GM18508 (cell line): ENCODE results near the gene OR51B2.
A peak's percentile ranks its signal among the peaks of the same experiment; 100 is the strongest.

Experiments
- ATAC-seq: cut with Tn5 transposase; IDR thresholded peaks from one replicate; pipeline ENCODE4 v1.9.1; 2021; ENCODE audit warnings: moderate number of reproducible peaks; ENCODE audit not compliant: insufficient read depth, unreplicated experiment

Gene OR51B2

GRCh38 chr11:5284637-5285036, 39.5 kb downstream of the OR51B2 start:
- no peak for ATAC-seq

GRCh38 chr11:5283882-5284281, 40.2 kb downstream of the OR51B2 start:
- ATAC-seq = no peak

- no peak for ATAC-seq
Measured at GRCh38 chr11:5283086-5283485, 41.0 kb downstream of the OR51B2 start.

- ATAC-seq = no peak
Measured at GRCh38 chr11:5282628-5283027, 41.5 kb downstream of the OR51B2 start.

- no peak for ATAC-seq
Measured at GRCh38 chr11:5281596-5281995, 42.5 kb downstream of the OR51B2 start.

GRCh38 chr11:5280582-5281102, 43.5 kb downstream of the OR51B2 start:
- peak; percentile 91 for ATAC-seq

- no peak for ATAC-seq
Measured at GRCh38 chr11:5279471-5280090, 44.5 kb downstream of the OR51B2 start.

- ATAC-seq = no peak
Measured at GRCh38 chr11:5277807-5278382, 46.2 kb downstream of the OR51B2 start.

GRCh38 chr11:5276697-5277096, 47.4 kb downstream of the OR51B2 start:
- ATAC-seq = no peak

GRCh38 chr11:5275369-5276110, 48.6 kb downstream of the OR51B2 start:
- ATAC-seq = no peak

GRCh38 chr11:5274395-5274794, 49.7 kb downstream of the OR51B2 start:
- no peak for ATAC-seq
